Measurements from ENCODE around the gene RFPL4AL1. TPM values are rescaled to one million over a fixed set of nuclear protein-coding genes. Genes with fewer than 3 reads are reported as not detected.
A peak's percentile ranks its signal among the peaks of the same experiment; 100 is the strongest.
"Not testable (repeated sequence)": the region's sequence is repeated elsewhere in the genome, so short reads cannot be mapped to it uniquely, and the experiment has no call there.

The RFPL4AL1 gene
- polyA plus RNA-seq (ENCODE audit: low read depth in 6 of 6), result not detected

- H3K4me3 Mint-ChIP-seq; H3K27ac Mint-ChIP-seq; H3K36me3 Mint-ChIP-seq; ATAC-seq (ENCODE audit: low read depth in 2 of 2); H3K4me1 Mint-ChIP-seq; DNase-seq: not testable (repeated sequence)
- Mint-ChIP-seq H3K9me3 (peaks cover 5 to 32% (median 11%) of the 10 kb centered on the region in 7 donors), H3K27me3 (peaks cover 6 to 35% (median 27%) of the 10 kb centered on the region in 3 donors)
Measured at GRCh38 chr19:55768818-55769217, at the start of gene RFPL4AL1. TSS of gene RFPL4AL1 (plus strand) at chr19:55769118. CDS start at chr19:55771805, 2,687 bp downstream.

- Mint-ChIP-seq H3K4me3 (no peak overlapping the region), H3K27ac (no peak overlapping the region), H3K36me3 (peaks cover 9 to 22% of the 10 kb centered on the region in 2 donors), H3K27me3 (peaks cover 43 to 59% (median 49%) of the 10 kb centered on the region in 3 donors), H3K4me1 (no peaks in the 10 kb centered on the region), H3K9me3 (peaks cover 18 to 31% (median 22%) of the 10 kb centered on the region in 7 donors)
- no peak for ATAC-seq (ENCODE audit: low read depth in 2 of 2)
- no peak for DNase-seq
Measured at GRCh38 chr19:55720214-55720746, 48.6 kb upstream of the RFPL4AL1 start.

GRCh38 chr19:55720801-55721200, 48.1 kb upstream of the RFPL4AL1 start:
- Mint-ChIP-seq H3K4me1 (no peaks in the 10 kb centered on the region), H3K4me3 (no peak overlapping the region), H3K9me3 (peaks cover 18 to 31% (median 22%) of the 10 kb centered on the region in 7 donors), H3K27ac (no peak overlapping the region), H3K27me3 (peaks cover 43 to 63% (median 49%) of the 10 kb centered on the region in 3 donors), H3K36me3 (peaks cover 9 to 22% of the 10 kb centered on the region in 2 donors)
- ATAC-seq (ENCODE audit: low read depth in 2 of 2), result no peak
- no peak for DNase-seq

- no peak for DNase-seq
- H3K27ac Mint-ChIP-seq, result peak overlapping the region in 2 of 6 donors; percentile 17 to 28
- peaks cover 34 to 54% (median 49%) of the 10 kb centered on the region in 3 donors for H3K27me3 Mint-ChIP-seq
- H3K4me1 Mint-ChIP-seq, result no peaks in the 10 kb centered on the region
- ATAC-seq (ENCODE audit: low read depth in 2 of 2), result no peak
- H3K36me3 Mint-ChIP-seq, result peaks cover 9 to 22% of the 10 kb centered on the region in 2 donors
- H3K4me3 Mint-ChIP-seq, result no peak overlapping the region
- peaks cover 18 to 31% (median 22%) of the 10 kb centered on the region in 7 donors for H3K9me3 Mint-ChIP-seq
Measured at GRCh38 chr19:55723491-55723890, 45.4 kb upstream of the RFPL4AL1 start.

- H3K27ac Mint-ChIP-seq; H3K4me1 Mint-ChIP-seq; H3K36me3 Mint-ChIP-seq; ATAC-seq (ENCODE audit: low read depth in 2 of 2); H3K4me3 Mint-ChIP-seq; DNase-seq: not testable (repeated sequence)
- Mint-ChIP-seq H3K9me3 (peaks cover 0 to 14% (median 4%) of the 10 kb centered on the region in 7 donors), H3K27me3 (peaks cover 7 to 22% (median 15%) of the 10 kb centered on the region in 3 donors)
Measured at GRCh38 chr19:55730378-55730777, 38.5 kb upstream of the RFPL4AL1 start.

GRCh38 chr19:55738302-55738701, 30.6 kb upstream of the RFPL4AL1 start, which contains the start of gene NLRP9:
TSS of gene NLRP9 (minus strand) at chr19:55738402. CDS start at chr19:55738374, 28 bp downstream.
- Mint-ChIP-seq H3K4me1 (no peaks in the 10 kb centered on the region), H3K27me3 (peaks cover 6 to 15% (median 11%) of the 10 kb centered on the region in 3 donors), H3K27ac (no peak within 1 kb of the TSS), H3K36me3 (no peaks in the 10 kb centered on the region), H3K9me3 (peaks cover 0 to 2% (median 0%) of the 10 kb centered on the region in 7 donors), H3K4me3 (peak within 1 kb of the TSS in 1 of 8 donors; percentile 35)
- no peak for DNase-seq
- ATAC-seq (ENCODE audit: low read depth in 2 of 2), result no peak

- ATAC-seq (ENCODE audit: low read depth in 2 of 2) (no peak), DNase-seq (no peak)
- peak overlapping the region in 1 of 8 donors; percentile 11 for H3K4me3 Mint-ChIP-seq
- H3K27me3 Mint-ChIP-seq, result peaks cover 6 to 15% (median 8%) of the 10 kb centered on the region in 3 donors
- no peaks in the 10 kb centered on the region for H3K4me1 Mint-ChIP-seq
- H3K27ac Mint-ChIP-seq, result no peak overlapping the region
- no peaks in the 10 kb centered on the region for H3K36me3 Mint-ChIP-seq
- H3K9me3 Mint-ChIP-seq, result peaks cover 0 to 4% (median 0%) of the 10 kb centered on the region in 7 donors
Measured at GRCh38 chr19:55750715-55751114, 18.2 kb upstream of the RFPL4AL1 start.

GRCh38 chr19:55753401-55753800, 15.5 kb upstream of the RFPL4AL1 start:
- no peak overlapping the region for H3K27ac Mint-ChIP-seq

GRCh38 chr19:55756808-55757207, 12.1 kb upstream of the RFPL4AL1 start:
- H3K4me3 Mint-ChIP-seq; ATAC-seq (ENCODE audit: low read depth in 2 of 2); DNase-seq; H3K4me1 Mint-ChIP-seq; H3K36me3 Mint-ChIP-seq; H3K27ac Mint-ChIP-seq: not testable (repeated sequence)
- Mint-ChIP-seq H3K27me3 (peaks cover 14 to 39% (median 20%) of the 10 kb centered on the region in 3 donors), H3K9me3 (peaks cover 0 to 15% (median 3%) of the 10 kb centered on the region in 7 donors)

More at GRCh38 chr19:55753401-55753800, 15.5 kb upstream of the RFPL4AL1 start:
- DNase-seq, result no peak
- peaks cover 0 to 8% (median 3%) of the 10 kb centered on the region in 7 donors for H3K9me3 Mint-ChIP-seq
- peaks cover 8 to 24% (median 11%) of the 10 kb centered on the region in 3 donors for H3K27me3 Mint-ChIP-seq
- H3K4me3 Mint-ChIP-seq, result no peak overlapping the region
- H3K36me3 Mint-ChIP-seq, result no peaks in the 10 kb centered on the region
- no peak for ATAC-seq (ENCODE audit: low read depth in 2 of 2)
- H3K4me1 Mint-ChIP-seq, result no peaks in the 10 kb centered on the region

GRCh38 chr19:55758797-55759196, 10.1 kb upstream of the RFPL4AL1 start, which contains the start of gene RFPL4A:
TSS of gene RFPL4A (plus strand) at chr19:55759097. CDS start at chr19:55761801, 2,704 bp downstream.
- Mint-ChIP-seq H3K9me3 (peaks cover 0 to 15% (median 3%) of the 10 kb centered on the region in 7 donors), H3K27me3 (peaks cover 14 to 31% (median 15%) of the 10 kb centered on the region in 3 donors)
- H3K4me3 Mint-ChIP-seq; H3K36me3 Mint-ChIP-seq; H3K27ac Mint-ChIP-seq; H3K4me1 Mint-ChIP-seq; DNase-seq; ATAC-seq (ENCODE audit: low read depth in 2 of 2): not testable (repeated sequence)

GRCh38 chr19:55766466-55766865, 2.5 kb upstream of the RFPL4AL1 start:
- Mint-ChIP-seq H3K27me3 (peaks cover 8 to 38% (median 26%) of the 10 kb centered on the region in 3 donors), H3K27ac (no peak overlapping the region), H3K36me3 (peaks cover 0 to 7% of the 10 kb centered on the region in 2 donors), H3K4me1 (no peaks in the 10 kb centered on the region), H3K4me3 (no peak overlapping the region), H3K9me3 (peaks cover 5 to 32% (median 11%) of the 10 kb centered on the region in 7 donors)
- DNase-seq, result no peak
- no peak for ATAC-seq (ENCODE audit: low read depth in 2 of 2)

GRCh38 chr19:55769632-55770031, 714 bp downstream of the RFPL4AL1 start:
- H3K9me3 Mint-ChIP-seq, result peaks cover 5 to 32% (median 11%) of the 10 kb centered on the region in 7 donors
- not testable (repeated sequence) for ATAC-seq (ENCODE audit: low read depth in 2 of 2); H3K36me3 Mint-ChIP-seq; H3K27ac Mint-ChIP-seq; H3K4me3 Mint-ChIP-seq; H3K4me1 Mint-ChIP-seq; DNase-seq
- peaks cover 7 to 33% (median 28%) of the 10 kb centered on the region in 3 donors for H3K27me3 Mint-ChIP-seq

GRCh38 chr19:55777528-55777927, 8.6 kb downstream of the RFPL4AL1 start:
- Mint-ChIP-seq H3K36me3 (no peaks in the 10 kb centered on the region), H3K9me3 (peaks cover 0 to 4% (median 0%) of the 10 kb centered on the region in 7 donors), H3K4me3 (no peak overlapping the region), H3K27me3 (peaks cover 15 to 54% (median 44%) of the 10 kb centered on the region in 3 donors), H3K4me1 (no peaks in the 10 kb centered on the region), H3K27ac (no peak overlapping the region)
- DNase-seq (no peak), ATAC-seq (ENCODE audit: low read depth in 2 of 2) (no peak)

GRCh38 chr19:55778331-55778730, 9.4 kb downstream of the RFPL4AL1 start:
- peaks cover 0 to 4% (median 0%) of the 10 kb centered on the region in 7 donors for H3K9me3 Mint-ChIP-seq
- H3K27ac Mint-ChIP-seq, result peak overlapping the region in 1 of 6 donors; percentile 33
- H3K27me3 Mint-ChIP-seq, result peaks cover 15 to 57% (median 44%) of the 10 kb centered on the region in 3 donors
- DNase-seq (no peak), ATAC-seq (ENCODE audit: low read depth in 2 of 2) (no peak)
- H3K4me1 Mint-ChIP-seq, result no peaks in the 10 kb centered on the region
- H3K4me3 Mint-ChIP-seq, result no peak overlapping the region
- no peaks in the 10 kb centered on the region for H3K36me3 Mint-ChIP-seq
